Neural cell (in vitro differentiated cells): Measurements from ENCODE around the gene OR4E1. TPM values are rescaled to one million over a fixed set of nuclear protein-coding genes. Genes with fewer than 3 reads are reported as not detected.

Experiments
- H2AFZ ChIP-seq: fragments of 200-600, 300-800 bp; sonication (generic), shearing (Covaris generic); 2 replicates; pipeline ENCODE4 v1.6.0; 2014; ENCODE audit warnings: low read depth, mild to moderate bottlenecking, antibody characterized with exemption, low read length, moderate library complexity
- H3F3A ChIP-seq: fragments of 200-600 bp; shearing (Covaris generic); 2 replicates; pipeline ENCODE4 v1.6.1; 2016; ENCODE audit warnings: mild to moderate bottlenecking, moderate library complexity, mixed read lengths, antibody characterized with exemption, low read length; ENCODE audit not compliant: insufficient read depth, poor library complexity, severe bottlenecking
- H3K27ac ChIP-seq: fragments of 200-600, 300-800 bp; sonication (generic), shearing (Covaris generic); 2 replicates; pipeline ENCODE4 v1.5.1; 2014; ENCODE audit warnings: mild to moderate bottlenecking, low read length, moderate library complexity
- H3K27me3 ChIP-seq: fragments of 300-800, 200-600 bp; sonication (generic), shearing (Covaris generic); 2 replicates; pipeline ENCODE4 v1.6.0; 2014; ENCODE audit warnings: mild to moderate bottlenecking, low read depth, low read length, moderate library complexity; ENCODE audit not compliant: insufficient read depth
- H3K36me3 ChIP-seq: fragments of 300-800, 200-600 bp; sonication (generic), shearing (Covaris generic); 2 replicates; pipeline ENCODE4 v1.5.1; 2014; ENCODE audit warnings: mild to moderate bottlenecking, antibody characterized with exemption, low read length, moderate library complexity; ENCODE audit not compliant: insufficient read depth
- H3K4me2 ChIP-seq: fragments of 300-800, 200-600 bp; sonication (generic), shearing (Covaris generic); 2 replicates; pipeline ENCODE4 v1.6.0; 2014; ENCODE audit warnings: mild to moderate bottlenecking, low read length
- H3K4me3 ChIP-seq: fragments of 300-800, 200-600 bp; sonication (generic), shearing (Covaris generic); 2 replicates; pipeline ENCODE4 v1.5.1; 2014; ENCODE audit warnings: mild to moderate bottlenecking, low read length, moderate library complexity
- H3K79me2 ChIP-seq: fragments of 200-600 bp; shearing (Covaris generic); replicated peaks from 2 replicates; pipeline ENCODE4 v1.6.0; 2014; ENCODE audit warnings: mild to moderate bottlenecking, low read length, moderate library complexity; ENCODE audit not compliant: insufficient read depth
- H3K9ac ChIP-seq: fragments of 300-800, 200-600 bp; sonication (generic), shearing (Covaris generic); 2 replicates; pipeline ENCODE4 v1.6.1; 2016; ENCODE audit warnings: mild to moderate bottlenecking, low read length, mixed read lengths
- H3K9me2 ChIP-seq: fragments of 200-600 bp; shearing (Covaris generic); 2 replicates; pipeline ENCODE4 v1.6.1; 2016; ENCODE audit warnings: mild to moderate bottlenecking, low read length, mixed read lengths; ENCODE audit not compliant: insufficient read depth
- H3K9me3 ChIP-seq: fragments of 200-600, 300-800 bp; sonication (generic), shearing (Covaris generic); 2 replicates; pipeline ENCODE4 v1.6.1; 2016; ENCODE audit warnings: mild to moderate bottlenecking, mixed run types, low read length, moderate library complexity, mixed read lengths
- H4K20me1 ChIP-seq: fragments of 200-600 bp; shearing (Covaris generic); 2 replicates; pipeline ENCODE4 v1.6.1; 2016; ENCODE audit warnings: mild to moderate bottlenecking, mixed run types; ENCODE audit not compliant: insufficient read depth
- CTCF ChIP-seq: fragments of 450-650 bp; IDR thresholded peaks from 2 replicates; pipeline ENCODE4 v1.5.1; 2014; ENCODE audit warnings: antibody characterized with exemption, mild to moderate bottlenecking, moderate library complexity; ENCODE audit not compliant: poor library complexity, severe bottlenecking
- EP300 ChIP-seq: fragments of 450-650 bp; conservative IDR thresholded peaks from 2 replicates; pipeline ENCODE4 v1.6.1; 2014; ENCODE audit warnings: antibody characterized with exemption, mild to moderate bottlenecking, moderate library complexity; ENCODE audit not compliant: poor library complexity, severe bottlenecking
- EZH2 ChIP-seq: fragments of 200-600, 300-800 bp; shearing (Covaris generic), sonication (generic); IDR thresholded peaks from 2 replicates; pipeline ENCODE4 v1.6.1; 2014; ENCODE audit warnings: antibody characterized with exemption, low read length, borderline replicate concordance, mild to moderate bottlenecking; ENCODE audit not compliant: insufficient read depth, poor library complexity, severe bottlenecking
- MXI1 ChIP-seq: fragments of 450-650 bp; conservative IDR thresholded peaks from 2 replicates; pipeline ENCODE4 v1.6.1; 2014; ENCODE audit warnings: antibody characterized with exemption, mild to moderate bottlenecking; ENCODE audit not compliant: poor library complexity, severe bottlenecking
- POLR2AphosphoS5 ChIP-seq: IDR thresholded peaks from 2 replicates; pipeline ENCODE4 v1.6.1; 2012
- RAD21 ChIP-seq: fragments of 450-650 bp; conservative IDR thresholded peaks from 2 replicates; pipeline ENCODE4 v1.6.1; 2014; ENCODE audit warnings: antibody characterized with exemption, mild to moderate bottlenecking, moderate library complexity
- REST ChIP-seq: IDR thresholded peaks from 2 replicates; pipeline ENCODE4 v1.6.1; 2012; ENCODE audit warnings: borderline replicate concordance
- SMC3 ChIP-seq: fragments of 450-650 bp; conservative IDR thresholded peaks from 2 replicates; pipeline ENCODE4 v1.6.1; 2014; ENCODE audit warnings: antibody characterized with exemption, mild to moderate bottlenecking, moderate library complexity; ENCODE audit not compliant: poor library complexity
- TAF1 ChIP-seq: IDR thresholded peaks from 2 replicates; pipeline ENCODE4 v1.6.1; 2012; ENCODE audit warnings: low read depth
- polyA minus RNA-seq: library from RNA; depleted of rRNA, polyadenylated mRNA; stranded (reverse); fragments of >200 nt; gene quantifications from 2 replicates; pipeline ENCODE4 v1.2.3, GENCODE V29; 2014
- polyA plus RNA-seq: library from polyadenylated mRNA; depleted of rRNA; stranded (reverse); fragments of >200 nt; gene quantifications from 2 replicates; pipeline ENCODE4 v1.2.3, GENCODE V29; 2014

OR4E1 gene, protein sequence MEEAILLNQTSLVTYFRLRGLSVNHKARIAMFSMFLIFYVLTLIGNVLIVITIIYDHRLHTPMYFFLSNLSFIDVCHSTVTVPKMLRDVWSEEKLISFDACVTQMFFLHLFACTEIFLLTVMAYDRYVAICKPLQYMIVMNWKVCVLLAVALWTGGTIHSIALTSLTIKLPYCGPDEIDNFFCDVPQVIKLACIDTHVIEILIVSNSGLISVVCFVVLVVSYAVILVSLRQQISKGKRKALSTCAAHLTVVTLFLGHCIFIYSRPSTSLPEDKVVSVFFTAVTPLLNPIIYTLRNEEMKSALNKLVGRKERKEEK
- polyA plus RNA-seq, result not detected in 2 replicates
- polyA minus RNA-seq, result not detected in 2 replicates

DNA sequence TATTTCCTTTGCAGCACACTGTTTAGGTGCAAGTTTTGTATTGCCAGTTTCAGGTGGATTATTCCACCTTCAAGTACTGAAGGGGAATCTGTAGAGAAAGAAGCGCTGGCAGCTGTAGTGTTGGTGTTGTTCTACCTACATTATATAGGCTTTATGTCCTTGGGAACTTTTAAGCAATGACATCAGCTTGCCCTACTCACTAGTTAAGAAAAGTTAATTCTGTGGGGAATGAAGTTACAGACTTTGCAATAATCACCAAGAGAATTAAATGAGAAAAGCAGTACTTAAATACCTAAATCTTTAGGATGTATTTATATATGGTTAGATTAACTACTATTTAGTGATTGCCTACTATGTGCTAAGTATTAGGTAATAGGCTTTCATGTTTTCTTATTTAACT is at the start of gene OR4E1:
OR4E1 (minus strand) TSS at position 101 of the 400 bp plus-strand sequence. CDS start 2,883 bp downstream, outside the sequence.
- no peaks in the 10 kb centered on the region for H3K9me2 ChIP-seq
- TF ChIP-seq MXI1 (no peak), SMC3 (no peak), POLR2AphosphoS5 (no peak), RAD21 (no peak), CTCF (no peak), REST (no peak), TAF1 (no peak), EP300 (no peak), EZH2 (no peak)

DNA sequence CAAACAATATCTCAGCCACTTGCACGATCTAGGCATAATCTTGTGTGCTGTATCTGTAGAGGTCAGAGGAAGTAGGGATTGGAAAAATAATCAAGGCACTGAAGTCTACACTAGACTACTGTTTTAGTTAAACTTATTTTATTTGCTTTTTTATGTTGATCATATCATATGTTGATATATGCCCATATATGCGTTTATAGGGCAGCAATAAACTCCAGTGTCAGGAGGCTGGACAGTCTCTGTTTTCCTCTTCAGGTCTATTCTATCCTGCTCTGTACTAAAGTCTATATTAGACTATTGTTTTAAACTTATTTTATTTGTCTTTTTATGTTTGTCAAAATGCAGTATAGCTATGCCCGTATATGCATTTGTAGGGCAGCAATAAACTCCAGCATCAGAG is 47.9 kb upstream of the OR4E1 start:
- Histone ChIP-seq H3K27me3 (no peaks in the 10 kb centered on the region), H3K9ac (no peak overlapping the region), H3K27ac (no peak overlapping the region), H3K4me2 (no peak overlapping the region), H4K20me1 (no peaks in the 10 kb centered on the region), H2AFZ (no peak overlapping the region), H3K9me3 (no peaks in the 10 kb centered on the region), H3K36me3 (no peaks in the 10 kb centered on the region), H3K4me3 (no peak overlapping the region), H3K9me2 (no peaks in the 10 kb centered on the region), H3K79me2 (no peaks in the 10 kb centered on the region), H3F3A (no peaks in the 10 kb centered on the region)
- TF ChIP-seq CTCF (no peak), RAD21 (no peak), EZH2 (no peak), TAF1 (no peak), MXI1 (no peak), REST (no peak), POLR2AphosphoS5 (no peak), SMC3 (no peak), EP300 (no peak)

More for the DNA sequence above, at the start of gene OR4E1:
- Histone ChIP-seq H2AFZ (no peak within 1 kb of the TSS), H3K9ac (no peak within 1 kb of the TSS), H3F3A (no peaks in the 10 kb centered on the region), H3K27me3 (no peaks in the 10 kb centered on the region), H3K79me2 (no peaks in the 10 kb centered on the region), H3K27ac (no peak within 1 kb of the TSS), H3K36me3 (no peaks in the 10 kb centered on the region), H3K9me3 (no peaks in the 10 kb centered on the region), H3K4me3 (no peak within 1 kb of the TSS), H4K20me1 (no peaks in the 10 kb centered on the region), H3K4me2 (no peak within 1 kb of the TSS)
